H9 (cell line): ENCODE data around the gene NCR1. TPM values are rescaled to one million over a fixed set of nuclear protein-coding genes. Genes with fewer than 3 reads are reported as not detected.

Source experiments
- DNase-seq: peaks from one replicate; pipeline ENCODE4 v3.0.0-alpha.2; 2017
- H2AFZ ChIP-seq: one replicate; pipeline ENCODE4 v1.6.1; 2013; ENCODE audit warnings: mild to moderate bottlenecking, low read length, control low read depth, moderate library complexity
- H2AK5ac ChIP-seq: 2 replicates; pipeline ENCODE4 v1.6.1; 2013; ENCODE audit warnings: low read length, control low read depth, mixed read lengths; ENCODE audit not compliant: insufficient read length
- H2BK120ac ChIP-seq: one replicate; pipeline ENCODE4 v1.6.1; 2013; ENCODE audit warnings: low read depth, mild to moderate bottlenecking, low read length, control low read depth, inconsistent platforms; ENCODE audit not compliant: poor library complexity, severe bottlenecking
- H2BK12ac ChIP-seq: 2 replicates; pipeline ENCODE4 v1.6.1; 2013; ENCODE audit warnings: low read length, control low read depth, mixed read lengths, low read depth; ENCODE audit not compliant: insufficient read length
- H2BK15ac ChIP-seq: 2 replicates; pipeline ENCODE4 v1.6.1; 2013; ENCODE audit warnings: low read depth, low read length, control low read depth
- H2BK20ac ChIP-seq: one replicate; pipeline ENCODE4 v1.6.1; 2013; ENCODE audit warnings: low read depth, mild to moderate bottlenecking, low read length, control low read depth, inconsistent platforms; ENCODE audit not compliant: poor library complexity, severe bottlenecking
- H2BK5ac ChIP-seq: 2 replicates; pipeline ENCODE4 v1.6.1; 2013; ENCODE audit warnings: low read length, control low read depth, mixed read lengths; ENCODE audit not compliant: insufficient read length
- H3K14ac ChIP-seq: 2 replicates; pipeline ENCODE4 v1.6.1; 2013; ENCODE audit warnings: low read length, control low read depth; ENCODE audit not compliant: insufficient read depth
- H3K18ac ChIP-seq: 2 replicates; pipeline ENCODE4 v1.6.1; 2013; ENCODE audit warnings: low read depth, mild to moderate bottlenecking, mixed read lengths, low read length, control low read depth; ENCODE audit not compliant: insufficient read length
- H3K23ac ChIP-seq: 2 replicates; pipeline ENCODE4 v1.6.1; 2013; ENCODE audit warnings: low read length, control low read depth, mixed read lengths, low read depth; ENCODE audit not compliant: insufficient read length
- H3K23me2 ChIP-seq: 2 replicates; pipeline ENCODE4 v1.6.1; 2013; ENCODE audit warnings: low read depth, mild to moderate bottlenecking, mixed read lengths, low read length, control low read depth; ENCODE audit not compliant: insufficient read length, poor library complexity, severe bottlenecking
- H3K27ac ChIP-seq: 2 replicates; pipeline ENCODE4 v1.5.1; 2013; ENCODE audit warnings: low read length, control low read depth, mixed read lengths, low read depth; ENCODE audit not compliant: insufficient read length
- H3K27me3 ChIP-seq: 2 replicates; pipeline ENCODE4 v1.6.1; 2013; ENCODE audit warnings: low read length, control low read depth, inconsistent platforms; ENCODE audit not compliant: insufficient read depth
- H3K4ac ChIP-seq: 2 replicates; pipeline ENCODE4 v1.6.1; 2013; ENCODE audit warnings: low read depth, mild to moderate bottlenecking, control low read depth, inconsistent platforms, low read length, moderate library complexity
- H3K4me1 ChIP-seq: 2 replicates; pipeline ENCODE4 v1.6.1; 2013; ENCODE audit warnings: low read length, control low read depth, inconsistent platforms; ENCODE audit not compliant: insufficient read depth
- H3K4me2 ChIP-seq: 2 replicates; pipeline ENCODE4 v1.6.1; 2013; ENCODE audit warnings: low read length, control low read depth, mixed read lengths; ENCODE audit not compliant: insufficient read length, insufficient read depth
- H3K56ac ChIP-seq: 2 replicates; pipeline ENCODE4 v1.6.1; 2013; ENCODE audit warnings: low read depth, mild to moderate bottlenecking, mixed read lengths, low read length, control low read depth; ENCODE audit not compliant: insufficient read length
- H3K79me1 ChIP-seq: 2 replicates; pipeline ENCODE4 v1.6.1; 2013; ENCODE audit warnings: low read depth, mild to moderate bottlenecking, moderate library complexity, low read length, control low read depth, inconsistent platforms; ENCODE audit not compliant: insufficient read depth, poor library complexity, severe bottlenecking
- H3K79me2 ChIP-seq: 2 replicates; pipeline ENCODE4 v1.6.1; 2013; ENCODE audit warnings: low read length, control low read depth, inconsistent platforms; ENCODE audit not compliant: insufficient read depth
- H3K9ac ChIP-seq: 2 replicates; pipeline ENCODE4 v1.6.1; 2013; ENCODE audit warnings: low read length, control low read depth, mixed read lengths; ENCODE audit not compliant: insufficient read length; ENCODE audit errors: extremely low read depth
- H3K9me3 ChIP-seq: one replicate; pipeline ENCODE4 v1.6.1; 2013; ENCODE audit warnings: low read depth, low read length, inconsistent platforms; ENCODE audit not compliant: control insufficient read depth
- H3T11ph ChIP-seq: one replicate; pipeline ENCODE4 v1.6.1; 2013; ENCODE audit warnings: mild to moderate bottlenecking, low read length, control low read depth, inconsistent platforms
- H4K20me1 ChIP-seq: one replicate; pipeline ENCODE4 v1.6.1; 2013; ENCODE audit not compliant: control insufficient read depth, insufficient read length, insufficient read depth
- H4K5ac ChIP-seq: 2 replicates; pipeline ENCODE4 v1.6.1; 2013; ENCODE audit warnings: low read depth, mild to moderate bottlenecking, mixed read lengths, low read length, control low read depth; ENCODE audit not compliant: insufficient read length
- H4K8ac ChIP-seq: replicated peaks from 2 replicates; pipeline ENCODE4 v1.6.1; 2013; ENCODE audit warnings: low read length, control low read depth, mixed read lengths, low read depth; ENCODE audit not compliant: insufficient read length
- H4K91ac ChIP-seq: 2 replicates; pipeline ENCODE4 v1.6.1; 2013; ENCODE audit warnings: low read depth, mild to moderate bottlenecking, moderate library complexity, mixed read lengths, low read length, control low read depth; ENCODE audit not compliant: insufficient read length
- H3K27ac Mint-ChIP-seq, 3 experiments: 2 replicates in 2 of 3; 3 replicates in 1 of 3; pipeline ENCODE4 v1.8.0; 2020 to 2021; ENCODE audit warnings: mixed read lengths in 3 of 3, mild to moderate bottlenecking in 1 of 3, moderate library complexity in 1 of 3
- H3K27me3 Mint-ChIP-seq: 2 replicates; pipeline ENCODE4 v1.8.0; 2021; ENCODE audit warnings: low read depth, mild to moderate bottlenecking, moderate library complexity, mixed read lengths
- H3K36me3 Mint-ChIP-seq, 3 experiments: 2 replicates in 2 of 3; 3 replicates in 1 of 3; pipeline ENCODE4 v1.8.0; 2020 to 2021; ENCODE audit warnings: low read depth in 3 of 3, mixed read lengths in 3 of 3; ENCODE audit not compliant: insufficient read depth in 1 of 3
- H3K4me1 Mint-ChIP-seq, 2 experiments: 2 replicates each; pipeline ENCODE4 v1.8.0; 2020; ENCODE audit warnings: mixed read lengths in 2 of 2
- H3K4me3 Mint-ChIP-seq, 2 experiments: 2 replicates in 1 of 2; 3 replicates in 1 of 2; pipeline ENCODE4 v1.8.0; 2020 to 2021; ENCODE audit warnings: mild to moderate bottlenecking in 2 of 2, mixed read lengths in 2 of 2, moderate library complexity in 1 of 2
- H3K9me3 Mint-ChIP-seq, 2 experiments: 2 replicates in 1 of 2; 3 replicates in 1 of 2; pipeline ENCODE4 v1.8.0; 2020; ENCODE audit warnings: mild to moderate bottlenecking in 2 of 2, mixed read lengths in 2 of 2, moderate library complexity in 1 of 2
- WGBS: extraction: QIAGEN DNeasy Blood & Tissue Kit; methylation state at CpG from one replicate; pipeline ENCODE4 v1.1.7; 2013; ENCODE audit warnings: missing lambda C conversion rate, low lambda C conversion rate, mixed read lengths; ENCODE audit not compliant: insufficient read length; ENCODE audit errors: extremely low coverage; 5-methylcytosine and 5-hydroxymethylcytosine counted together
- total RNA-seq: library from RNA; stranded (reverse); gene quantifications from 2 replicates; pipeline ENCODE4 v1.2.1, GENCODE V29; 2021
- TF ChIP-seq, protein P1 (sequence below): fragments of 200-600 bp; sonication (generic); conservative IDR thresholded peaks from 3 replicates; pipeline ENCODE4 v1.8.0; 2021; ENCODE audit warnings: antibody characterized with exemption, mild to moderate bottlenecking

NCR1 gene
- total RNA-seq, 1 experiment from 2014 or later = 2.0 TPM

DNA sequence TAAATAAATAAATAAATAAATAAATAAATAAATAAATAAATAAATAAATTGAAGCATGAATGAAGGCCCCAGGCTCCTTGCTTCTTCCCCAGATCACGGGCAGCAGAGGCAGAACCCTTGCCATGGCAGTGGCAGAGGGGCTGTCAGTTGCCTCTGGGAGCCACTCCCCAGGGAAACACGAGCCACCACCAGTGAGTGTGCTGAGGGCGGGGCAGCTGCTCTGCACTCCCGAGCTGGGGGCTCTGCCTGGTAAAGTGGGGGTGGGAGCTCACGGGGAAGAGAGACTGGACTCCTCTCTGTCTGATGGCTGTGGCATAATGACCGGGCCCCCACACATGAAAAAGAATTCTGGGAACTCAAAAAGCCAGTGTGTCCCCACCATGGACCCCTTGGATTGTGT, 24.1 kb upstream of the NCR1 start:
- H3K14ac ChIP-seq = no peak overlapping the region
- no peak overlapping the region for H3K27ac ChIP-seq
- no peak overlapping the region for H3T11ph ChIP-seq
- no peak overlapping the region for H3K18ac ChIP-seq
- no peak overlapping the region for H4K5ac ChIP-seq
- no peak overlapping the region for H2AFZ ChIP-seq
- TF ChIP-seq, protein P1, sequence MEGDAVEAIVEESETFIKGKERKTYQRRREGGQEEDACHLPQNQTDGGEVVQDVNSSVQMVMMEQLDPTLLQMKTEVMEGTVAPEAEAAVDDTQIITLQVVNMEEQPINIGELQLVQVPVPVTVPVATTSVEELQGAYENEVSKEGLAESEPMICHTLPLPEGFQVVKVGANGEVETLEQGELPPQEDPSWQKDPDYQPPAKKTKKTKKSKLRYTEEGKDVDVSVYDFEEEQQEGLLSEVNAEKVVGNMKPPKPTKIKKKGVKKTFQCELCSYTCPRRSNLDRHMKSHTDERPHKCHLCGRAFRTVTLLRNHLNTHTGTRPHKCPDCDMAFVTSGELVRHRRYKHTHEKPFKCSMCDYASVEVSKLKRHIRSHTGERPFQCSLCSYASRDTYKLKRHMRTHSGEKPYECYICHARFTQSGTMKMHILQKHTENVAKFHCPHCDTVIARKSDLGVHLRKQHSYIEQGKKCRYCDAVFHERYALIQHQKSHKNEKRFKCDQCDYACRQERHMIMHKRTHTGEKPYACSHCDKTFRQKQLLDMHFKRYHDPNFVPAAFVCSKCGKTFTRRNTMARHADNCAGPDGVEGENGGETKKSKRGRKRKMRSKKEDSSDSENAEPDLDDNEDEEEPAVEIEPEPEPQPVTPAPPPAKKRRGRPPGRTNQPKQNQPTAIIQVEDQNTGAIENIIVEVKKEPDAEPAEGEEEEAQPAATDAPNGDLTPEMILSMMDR = no peak
- no peaks in the 10 kb centered on the region for H4K20me1 ChIP-seq
- H3K27me3 ChIP-seq = no peaks in the 10 kb centered on the region
- H3K4me3 Mint-ChIP-seq = no peak overlapping the region
- H3K27me3 Mint-ChIP-seq = peaks cover 38% of the 10 kb centered on the region
- H2BK15ac ChIP-seq = no peak overlapping the region
- H3K23me2 ChIP-seq = no peaks in the 10 kb centered on the region
- H3K9me3 ChIP-seq = no peaks in the 10 kb centered on the region
- H3K4me1 Mint-ChIP-seq = peaks cover 0 to 10% of the 10 kb centered on the region in 2 experiments; a peak in 2 of 4 replicates
- WGBS = no CpG with 5 or more reads among the region's 6 CpGs
- H3K23ac ChIP-seq = no peak overlapping the region
- H3K36me3 Mint-ChIP-seq = peaks cover 0 to 5% (median 0%) of the 10 kb centered on the region in 3 experiments; a peak in 3 of 7 replicates
- no peak overlapping the region for H3K56ac ChIP-seq
- no peak overlapping the region for H3K4ac ChIP-seq
- no peak overlapping the region for H2BK20ac ChIP-seq
- H3K27ac Mint-ChIP-seq = no peak overlapping the region
- no peaks in the 10 kb centered on the region for H3K4me1 ChIP-seq
- H4K91ac ChIP-seq = no peak overlapping the region
- H2BK5ac ChIP-seq = no peak overlapping the region
- H3K4me2 ChIP-seq = no peak overlapping the region
- no peak overlapping the region for H4K8ac ChIP-seq
- H3K79me2 ChIP-seq = no peaks in the 10 kb centered on the region
- no peak overlapping the region for H3K9ac ChIP-seq
- no peak overlapping the region for H2BK12ac ChIP-seq
- no peak overlapping the region for H2AK5ac ChIP-seq
- no peak for DNase-seq
- H3K9me3 Mint-ChIP-seq = peaks cover 15 to 93% of the 10 kb centered on the region in 2 experiments
- H3K79me1 ChIP-seq = no peaks in the 10 kb centered on the region
- no peak overlapping the region for H2BK120ac ChIP-seq
